IPS DF 6.9 (cell line): ENCODE measurements around the gene PEMT.

Source experiments
- DNase-seq: peaks from one replicate; pipeline ENCODE4 v3.0.0-alpha.2; 2013; ENCODE audit warnings: low read depth, low spot score
- H3K27ac ChIP-seq: one replicate; pipeline ENCODE4 v1.5.1; 2013; ENCODE audit warnings: low read length, control low read depth
- H3K27me3 ChIP-seq: 2 replicates; pipeline ENCODE4 v1.6.1; 2013; ENCODE audit warnings: mild to moderate bottlenecking, low read length; ENCODE audit not compliant: control insufficient read depth, insufficient read depth
- H3K36me3 ChIP-seq: 2 replicates; pipeline ENCODE4 v1.6.1; 2013; ENCODE audit warnings: low read length; ENCODE audit not compliant: control insufficient read depth, insufficient read depth
- H3K4me1 ChIP-seq: 2 replicates; pipeline ENCODE4 v1.6.1; 2013; ENCODE audit warnings: low read length; ENCODE audit not compliant: control insufficient read depth, insufficient read depth
- H3K4me3 ChIP-seq: 2 replicates; pipeline ENCODE4 v1.5.1; 2013; ENCODE audit warnings: mild to moderate bottlenecking, low read length
- H3K9me3 ChIP-seq: 2 replicates; pipeline ENCODE4 v1.6.1; 2013; ENCODE audit warnings: low read length, inconsistent platforms; ENCODE audit not compliant: control insufficient read depth, insufficient read depth
- WGBS: extraction: QIAGEN DNeasy Blood & Tissue Kit; methylation state at CpG from one replicate; pipeline ENCODE4 v1.1.7; 2013; ENCODE audit warnings: mixed read lengths, missing lambda C conversion rate; ENCODE audit not compliant: insufficient read length, insufficient coverage; 5-methylcytosine and 5-hydroxymethylcytosine counted together

The PEMT gene

DNA sequence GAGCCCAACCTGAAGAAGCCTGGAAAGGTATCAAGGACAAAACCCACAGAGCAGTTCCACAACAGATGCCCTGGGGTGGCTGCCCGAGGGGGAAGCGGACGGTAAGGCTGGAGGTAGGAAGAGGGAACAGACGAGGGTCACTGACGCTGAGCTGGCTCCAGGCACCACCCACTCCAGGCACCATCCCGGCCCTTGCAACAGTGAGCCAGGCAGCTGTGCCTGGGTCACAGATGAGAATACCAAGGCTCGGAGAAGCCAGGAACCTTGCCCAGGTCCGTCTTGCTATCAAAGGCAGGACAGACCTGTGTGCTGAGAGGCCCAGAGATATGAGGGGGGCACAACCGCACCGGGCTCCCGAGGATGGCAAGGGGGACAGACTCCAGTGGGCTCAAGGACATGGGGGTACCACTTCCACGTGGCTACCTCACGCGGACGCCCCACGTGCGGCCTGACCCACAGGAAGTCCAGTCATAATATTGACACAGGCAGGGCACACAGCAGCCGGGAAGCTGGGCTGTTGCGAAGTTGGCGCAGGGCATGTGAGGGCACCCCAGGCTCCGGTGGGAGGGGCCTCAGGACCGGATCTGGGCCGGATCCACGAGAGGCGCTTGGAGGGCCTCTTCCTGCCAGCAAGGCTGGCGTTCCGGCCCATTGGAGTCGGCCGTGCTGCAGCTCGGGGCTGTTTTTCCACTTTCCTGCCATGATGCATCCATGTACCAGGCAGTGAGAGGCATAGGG, 29.9 kb downstream of the PEMT start:
- Histone ChIP-seq H3K9me3 (no peaks in the 10 kb centered on the region), H3K27ac (no peak overlapping the region), H3K36me3 (no peaks in the 10 kb centered on the region), H3K27me3 (no peaks in the 10 kb centered on the region), H3K4me1 (peaks cover 5% of the 10 kb centered on the region), H3K4me3 (no peak overlapping the region)
- no peak for DNase-seq
- WGBS = no CpG with 5 or more reads among the region's 30 CpGs

DNA sequence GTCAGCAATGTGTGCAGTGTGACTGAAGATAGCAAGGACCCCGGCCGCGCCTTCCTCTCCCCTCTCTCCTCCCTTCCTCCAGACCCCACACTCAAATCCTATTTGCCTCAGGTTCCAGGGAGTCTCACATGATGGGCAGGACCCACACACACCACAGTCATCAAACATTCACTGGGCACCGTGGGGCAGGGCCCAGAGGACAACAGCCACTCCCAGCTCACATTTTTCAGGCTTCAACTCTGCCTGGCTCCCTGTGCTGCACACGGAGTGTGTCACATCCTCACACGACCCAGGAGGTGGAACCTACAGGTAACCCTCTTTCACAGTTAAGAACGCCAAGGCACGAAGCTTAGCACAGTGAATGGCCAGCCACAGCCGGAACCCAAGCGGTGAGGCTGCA, 30.5 kb downstream of the PEMT start:
- peaks cover 5% of the 10 kb centered on the region for H3K4me1 ChIP-seq
- no peaks in the 10 kb centered on the region for H3K27me3 ChIP-seq
- H3K9me3 ChIP-seq = no peaks in the 10 kb centered on the region
- no peaks in the 10 kb centered on the region for H3K36me3 ChIP-seq
- no peak overlapping the region for H3K4me3 ChIP-seq
- no peak for DNase-seq
- no peak overlapping the region for H3K27ac ChIP-seq
- WGBS = no CpG with 5 or more reads among the region's 10 CpGs

DNA sequence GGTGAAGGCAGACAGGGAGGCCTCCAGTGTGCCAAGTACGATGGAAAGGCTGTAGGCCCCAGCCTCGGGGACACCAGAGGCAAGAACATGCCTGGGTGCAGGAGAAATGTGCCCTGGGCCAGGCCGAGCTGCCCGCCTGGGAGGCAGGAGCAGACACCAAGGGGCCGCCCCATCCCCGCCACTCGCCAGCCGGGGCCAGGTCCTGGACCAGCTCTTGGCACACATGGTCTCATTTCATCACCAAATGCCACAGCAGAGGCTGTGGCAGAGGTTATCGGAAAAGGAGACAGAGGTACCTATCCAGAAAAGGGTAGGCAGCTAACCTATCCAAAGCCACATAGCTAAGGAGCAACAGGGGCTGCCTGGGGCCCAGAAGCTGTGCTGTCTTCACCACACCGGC, 31.3 kb downstream of the PEMT start:
- Histone ChIP-seq H3K27me3 (no peaks in the 10 kb centered on the region), H3K9me3 (no peaks in the 10 kb centered on the region), H3K27ac (no peak overlapping the region), H3K4me1 (peaks cover 5% of the 10 kb centered on the region; the same call in 1 of the 2 replicates), H3K4me3 (no peak overlapping the region), H3K36me3 (no peaks in the 10 kb centered on the region)
- DNase-seq = no peak
- no CpG with 5 or more reads among the region's 10 CpGs for WGBS

DNA sequence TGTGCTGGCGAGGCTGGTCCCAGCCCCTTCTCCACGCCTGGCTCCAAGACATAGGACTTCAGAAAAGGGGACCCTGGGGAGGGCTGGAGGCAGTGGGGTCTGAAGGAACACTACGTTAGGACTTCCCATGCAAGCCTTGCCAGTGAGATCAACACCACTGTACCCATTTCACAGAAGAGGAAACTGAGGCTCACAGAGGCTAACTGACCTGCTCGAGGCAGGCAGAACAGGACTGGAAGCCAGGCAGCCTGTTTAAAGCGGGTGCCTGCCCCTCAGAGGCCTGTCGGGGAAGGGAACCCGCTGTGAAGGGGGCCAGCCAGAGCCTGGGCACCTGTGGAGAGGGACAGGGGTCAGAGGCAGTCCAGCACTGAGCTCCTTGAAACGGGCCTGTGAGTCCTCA, 32.3 kb downstream of the PEMT start:
- Histone ChIP-seq H3K36me3 (no peaks in the 10 kb centered on the region), H3K27ac (no peak overlapping the region)
- WGBS = no CpG with 5 or more reads among the region's 8 CpGs

DNA sequence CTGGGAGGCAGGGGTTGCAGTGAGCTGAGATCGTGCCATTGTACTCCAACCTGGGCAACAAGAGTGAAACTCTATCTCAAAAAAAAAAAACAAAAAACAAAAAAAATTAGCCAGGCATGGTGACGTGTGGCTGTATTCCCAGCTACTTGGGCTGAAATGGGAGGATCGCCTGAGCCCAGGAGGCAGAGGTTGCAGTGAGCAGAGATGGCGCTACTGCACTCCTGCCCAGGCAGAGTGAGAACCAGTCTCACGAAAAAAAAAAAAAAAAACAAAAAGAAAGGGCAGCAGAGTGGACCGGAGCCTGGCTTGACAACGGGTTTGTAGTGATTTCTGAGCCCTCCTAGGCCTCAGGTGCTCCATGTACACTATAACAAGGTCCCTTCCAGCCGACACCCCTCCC, 33.1 kb downstream of the PEMT start:
- Histone ChIP-seq H3K4me1 (no peaks in the 10 kb centered on the region), H3K27ac (no peak overlapping the region)

More for the DNA sequence above, 32.3 kb downstream of the PEMT start:
- Histone ChIP-seq H3K9me3 (no peaks in the 10 kb centered on the region), H3K4me3 (no peak overlapping the region), H3K27me3 (no peaks in the 10 kb centered on the region), H3K4me1 (no peaks in the 10 kb centered on the region)
- no peak for DNase-seq

DNA sequence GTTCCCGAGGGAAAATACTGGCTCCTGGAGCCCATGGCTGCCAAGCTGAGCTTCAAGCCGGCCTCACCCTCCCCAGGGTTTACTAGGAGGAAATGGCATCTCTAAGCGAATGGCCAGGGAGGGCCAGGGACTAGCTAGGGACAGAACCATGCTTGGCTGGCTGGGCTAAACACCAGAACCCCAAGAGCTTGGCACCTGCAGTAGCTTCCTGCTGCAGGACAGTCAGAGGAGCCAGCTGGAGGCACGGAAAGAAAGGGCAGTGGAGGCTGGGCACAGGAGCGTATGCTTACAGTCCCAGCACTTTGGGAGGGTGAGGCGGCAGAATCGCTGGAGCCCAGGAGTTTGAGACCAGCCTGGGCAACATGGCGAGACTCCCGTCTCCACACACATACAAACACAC, 33.7 kb downstream of the PEMT start:
- Histone ChIP-seq H3K4me1 (no peaks in the 10 kb centered on the region), H3K9me3 (no peaks in the 10 kb centered on the region), H3K27me3 (no peaks in the 10 kb centered on the region), H3K4me3 (no peak overlapping the region), H3K36me3 (no peaks in the 10 kb centered on the region), H3K27ac (no peak overlapping the region)
- no peak for DNase-seq
- WGBS = no CpG with 5 or more reads among the region's 9 CpGs

More for the DNA sequence above, 33.1 kb downstream of the PEMT start:
- H3K36me3 ChIP-seq = no peaks in the 10 kb centered on the region
- no peak overlapping the region for H3K4me3 ChIP-seq
- no peaks in the 10 kb centered on the region for H3K9me3 ChIP-seq
- no CpG with 5 or more reads among the region's 8 CpGs for WGBS
- H3K27me3 ChIP-seq = no peaks in the 10 kb centered on the region
- no peak for DNase-seq

DNA sequence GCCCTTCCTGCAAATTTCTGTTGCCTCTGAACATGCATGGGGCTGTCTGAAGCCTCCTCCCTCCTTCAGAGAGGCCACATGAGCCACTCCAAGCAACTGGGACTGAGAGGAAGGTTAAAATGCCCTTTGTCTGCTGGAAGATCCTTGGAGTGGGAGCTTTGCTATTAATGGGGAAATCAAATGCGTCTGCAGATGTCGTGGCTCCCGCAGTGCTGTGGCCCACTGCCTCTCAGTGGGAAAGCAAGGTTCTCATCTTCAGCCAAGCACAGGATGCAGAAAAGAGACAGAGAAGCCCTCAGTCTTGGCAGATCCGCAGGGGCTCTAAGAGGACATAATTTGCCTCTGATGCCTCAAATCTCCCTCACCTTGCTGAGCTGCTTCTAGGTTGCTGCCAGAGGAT, 34.8 kb downstream of the PEMT start:
- H3K4me1 ChIP-seq = no peaks in the 10 kb centered on the region
- DNase-seq = no peak
- no peaks in the 10 kb centered on the region for H3K27me3 ChIP-seq
- WGBS = no CpG with 5 or more reads among the region's 4 CpGs
- no peaks in the 10 kb centered on the region for H3K36me3 ChIP-seq
- H3K27ac ChIP-seq = no peak overlapping the region
- H3K4me3 ChIP-seq = no peak overlapping the region
- H3K9me3 ChIP-seq = no peaks in the 10 kb centered on the region

DNA sequence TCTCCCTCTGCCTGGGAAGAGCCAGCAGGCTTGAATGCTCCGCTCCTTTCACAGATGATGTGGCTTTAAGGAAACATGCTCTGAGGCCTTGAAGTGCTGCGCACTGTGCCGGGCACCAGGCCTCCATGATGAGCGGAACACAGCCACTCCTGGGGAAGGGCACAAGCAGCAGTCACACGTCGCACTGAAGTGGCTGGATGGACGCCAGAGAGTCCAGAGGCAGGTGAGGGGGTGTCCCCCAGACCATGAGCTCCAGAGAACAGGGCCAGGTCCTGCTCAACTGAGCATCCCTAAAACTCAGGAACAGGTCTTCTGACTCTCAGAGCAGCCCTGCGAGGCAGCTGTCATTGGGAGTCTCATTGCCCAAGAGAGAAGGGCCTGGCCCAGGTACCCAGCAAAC, 35.6 kb downstream of the PEMT start:
- Histone ChIP-seq H3K27me3 (no peaks in the 10 kb centered on the region), H3K9me3 (no peaks in the 10 kb centered on the region), H3K4me3 (no peak overlapping the region), H3K27ac (no peak overlapping the region), H3K4me1 (no peaks in the 10 kb centered on the region), H3K36me3 (no peaks in the 10 kb centered on the region)
- no CpG with 5 or more reads among the region's 8 CpGs for WGBS
- DNase-seq = no peak

DNA sequence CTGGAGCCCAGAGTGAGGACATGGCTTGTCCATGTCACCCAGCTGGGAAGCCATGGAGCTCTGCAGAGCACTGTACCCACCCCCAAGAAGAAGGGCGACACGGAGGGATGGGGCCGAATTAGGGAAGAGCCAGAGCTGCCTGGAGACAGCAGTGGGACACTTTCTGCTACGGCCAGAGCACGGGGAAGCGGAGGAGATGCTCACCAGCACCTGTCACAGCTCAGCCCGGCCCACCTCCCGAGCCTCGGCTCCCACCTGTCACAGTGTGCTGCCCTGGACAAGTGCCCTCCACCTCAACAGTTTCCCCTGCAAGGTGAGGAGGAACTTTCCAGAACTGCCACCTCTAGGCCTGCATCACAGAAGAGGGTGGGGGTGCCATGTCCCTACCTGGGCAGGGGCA, 36.4 kb downstream of the PEMT start:
- WGBS = no CpG with 5 or more reads among the region's 9 CpGs
- H3K4me3 ChIP-seq = no peak overlapping the region

DNA sequence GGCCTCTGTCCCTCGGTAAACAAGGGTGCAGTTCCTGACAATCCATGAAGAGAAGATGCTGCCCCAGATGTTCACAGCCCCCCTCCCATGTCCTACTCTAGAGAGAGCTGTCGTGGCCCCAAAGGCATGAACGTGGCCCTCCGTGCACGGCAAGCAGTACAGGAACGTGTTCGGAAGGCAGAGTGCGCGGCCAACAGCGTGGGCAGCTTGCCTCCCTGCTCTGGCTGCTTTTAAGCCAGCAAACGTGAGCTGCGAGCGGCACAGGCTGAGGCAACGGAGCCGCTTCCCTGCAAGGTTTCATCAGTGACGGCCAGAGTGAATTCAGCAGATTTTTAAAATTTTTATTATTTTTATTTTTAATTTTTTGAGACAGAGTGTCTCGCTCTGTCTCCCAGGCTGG, 37.2 kb downstream of the PEMT start:
- no CpG with 5 or more reads among the region's 17 CpGs for WGBS

More for the DNA sequence above, 36.4 kb downstream of the PEMT start:
- DNase-seq = no peak
- no peak overlapping the region for H3K27ac ChIP-seq
- no peaks in the 10 kb centered on the region for H3K27me3 ChIP-seq
- no peaks in the 10 kb centered on the region for H3K36me3 ChIP-seq
- H3K9me3 ChIP-seq = no peaks in the 10 kb centered on the region
- no peaks in the 10 kb centered on the region for H3K4me1 ChIP-seq

More for the DNA sequence above, 37.2 kb downstream of the PEMT start:
- H3K27me3 ChIP-seq = no peaks in the 10 kb centered on the region
- no peak overlapping the region for H3K4me3 ChIP-seq
- H3K27ac ChIP-seq = no peak overlapping the region
- no peaks in the 10 kb centered on the region for H3K9me3 ChIP-seq
- DNase-seq = no peak
- H3K4me1 ChIP-seq = no peaks in the 10 kb centered on the region
- no peaks in the 10 kb centered on the region for H3K36me3 ChIP-seq
